Activated CD4-positive, CD25-positive, alpha-beta regulatory T cell treated with anti-CD3 and anti-CD28 coated beads, Interleukin-2, amount 50 U/mL, for 24 hours (primary cell): Measurements from ENCODE around the gene FYN.
A peak's percentile ranks its signal among the peaks of the same experiment; 100 is the strongest.

Experiments
- ATAC-seq, 2 donors: fragments of 150-1000 bp; cut with Tn5 transposase; one replicate each; pipeline ENCODE4 v1.10.0; 2021; ENCODE audit warnings: mild to moderate bottlenecking in 1 of 2, moderate library complexity in 1 of 2

Gene FYN

DNA sequence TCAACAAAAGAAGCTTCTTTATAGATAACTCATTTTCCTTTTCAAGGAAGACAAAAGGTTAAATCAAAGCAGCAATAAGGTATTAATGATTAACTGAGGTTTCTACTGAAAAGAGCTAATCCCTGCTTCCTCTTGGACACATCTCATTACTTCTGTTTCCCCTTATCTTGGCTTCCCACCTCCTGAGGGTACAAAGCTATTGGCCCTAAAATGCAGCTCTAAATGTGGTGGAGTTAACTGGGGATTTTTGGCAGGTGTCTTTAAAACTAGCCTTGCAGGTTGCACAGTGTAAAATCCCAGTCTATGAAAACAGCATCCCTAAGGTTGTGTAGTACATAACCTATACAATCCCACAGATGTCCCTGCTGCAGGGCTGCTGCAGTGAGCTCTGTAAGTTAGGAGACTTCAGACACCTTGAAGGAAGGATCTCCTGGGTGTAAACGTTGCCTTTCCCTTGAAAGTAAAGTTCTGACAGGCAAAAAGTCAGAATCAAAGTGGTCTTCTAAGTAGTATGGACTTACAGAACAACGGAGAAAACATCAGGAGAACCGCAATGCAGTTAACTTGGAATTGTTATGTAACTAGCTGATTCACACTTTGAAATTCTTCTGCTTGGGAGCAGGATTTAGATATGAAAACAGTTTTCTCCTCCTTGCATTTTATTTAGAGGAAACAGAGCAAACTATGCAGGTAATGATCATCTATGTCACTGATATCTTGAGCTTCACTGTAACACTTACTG is 195.8 kb downstream of the FYN start:
- ATAC-seq = no peak

- no peak for ATAC-seq
Measured at GRCh38 chr6:111676383-111676782, 196.9 kb downstream of the FYN start.

- ATAC-seq = no peak
Measured at GRCh38 chr6:111674883-111675282, 198.4 kb downstream of the FYN start.

DNA sequence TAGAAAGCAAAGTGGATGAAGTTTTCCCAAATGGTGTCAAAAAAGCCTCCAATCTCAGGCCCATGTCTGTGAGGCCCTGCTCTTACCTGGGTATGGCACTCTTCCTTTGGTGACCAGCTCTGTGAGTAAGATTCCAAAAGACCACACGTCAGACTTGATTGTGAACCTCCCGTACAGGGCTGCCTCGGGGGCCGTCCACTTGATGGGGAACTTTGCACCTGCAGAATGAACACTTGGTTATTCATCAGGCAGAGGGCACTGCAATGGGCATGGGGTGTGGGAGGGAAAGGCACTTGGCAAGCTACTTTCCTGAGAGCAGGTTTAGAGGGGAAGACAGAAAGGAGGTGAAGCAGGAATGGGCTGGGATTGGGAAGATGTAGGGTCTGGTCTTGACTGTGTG is 198.8 kb downstream of the FYN start:
- no peak for ATAC-seq

GRCh38 chr6:111673937-111674336 is 199.3 kb downstream of the FYN start:
- no peak for ATAC-seq

GRCh38 chr6:111673532-111673931 is 199.7 kb downstream of the FYN start:
- no peak for ATAC-seq

GRCh38 chr6:111672761-111673450 is 200.3 kb downstream of the FYN start:
- ATAC-seq = no peak

GRCh38 chr6:111669326-111669725 is 203.9 kb downstream of the FYN start:
- ATAC-seq = no peak

DNA sequence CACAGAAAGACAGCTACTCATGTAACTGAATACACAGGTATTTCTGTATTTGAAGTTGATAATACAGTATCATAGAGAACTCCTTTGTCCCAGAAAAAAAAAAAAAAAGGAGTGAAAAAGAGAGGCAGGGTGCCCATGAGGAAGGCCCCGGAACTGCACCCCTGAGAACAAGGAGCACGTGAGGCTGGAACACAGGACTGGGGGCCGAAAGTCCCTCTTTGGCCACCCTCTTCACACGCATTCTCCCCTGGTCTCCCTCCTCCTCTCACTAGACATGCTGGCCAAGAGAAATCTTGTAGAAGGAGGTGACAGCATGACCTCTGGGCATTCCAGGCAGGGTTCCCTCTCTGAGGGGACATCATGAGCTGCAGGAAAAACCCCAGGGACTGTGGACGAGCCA is 204.8 kb downstream of the FYN start:
- no peak for ATAC-seq

DNA sequence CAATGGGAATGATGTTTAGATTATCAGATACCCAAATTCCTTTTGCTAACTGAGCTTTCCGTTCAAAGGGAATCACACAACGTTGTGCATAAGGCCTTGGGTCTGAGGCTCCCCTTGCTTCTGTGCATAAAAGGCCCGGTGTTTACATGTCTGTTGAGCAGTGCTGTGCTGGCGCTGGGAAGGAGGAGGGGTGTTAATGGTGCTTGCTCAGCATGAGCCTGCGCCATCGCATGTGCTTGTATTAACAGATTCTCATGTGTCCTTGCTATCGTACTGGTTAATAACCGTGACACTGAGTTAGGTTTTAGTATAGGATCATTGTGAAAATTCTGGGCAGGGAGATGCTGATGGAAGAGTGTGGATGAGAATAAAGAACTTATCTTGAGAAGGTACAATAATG is 205.3 kb downstream of the FYN start:
- no peak for ATAC-seq

DNA sequence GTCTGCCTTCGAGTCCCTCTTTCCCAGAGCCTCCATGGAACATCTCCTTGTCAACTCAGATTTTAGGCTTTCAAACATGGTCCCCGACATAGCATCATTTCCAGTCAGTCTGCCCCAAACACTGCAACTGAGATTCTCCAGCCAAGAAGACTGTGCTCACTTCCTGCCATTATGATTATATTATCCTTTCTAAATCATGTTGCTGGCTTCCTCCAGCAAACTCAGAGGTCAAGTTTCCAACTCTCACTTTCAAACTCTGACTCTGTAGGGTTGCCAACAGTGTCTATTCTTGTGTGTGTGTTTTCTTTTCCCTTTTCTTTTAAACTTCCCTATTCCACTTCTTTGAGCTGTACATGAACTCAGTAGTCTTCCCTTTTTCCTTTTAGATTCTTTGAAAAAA is 206.4 kb downstream of the FYN start:
- ATAC-seq = no peak

DNA sequence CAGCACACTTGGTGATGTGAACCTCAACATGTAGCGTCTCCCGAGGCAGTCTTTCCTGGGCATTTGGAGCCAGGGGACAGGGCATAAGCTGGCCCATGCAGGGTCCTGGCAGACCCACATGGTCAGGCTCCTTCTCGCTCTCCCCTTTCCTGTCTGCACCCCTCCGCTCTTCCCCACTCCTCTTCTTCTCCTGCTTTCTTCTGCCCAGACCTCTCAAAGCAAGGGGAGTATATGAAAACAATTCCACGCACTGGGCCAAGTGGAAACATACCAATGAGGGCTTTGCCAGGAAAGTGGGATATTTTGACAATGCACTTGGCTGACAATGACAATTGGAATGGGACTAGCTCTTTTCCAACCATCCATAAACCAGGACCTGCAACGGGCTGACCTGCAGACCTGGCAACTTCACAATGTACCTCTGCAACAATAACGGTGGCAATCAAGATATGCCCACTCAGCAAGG is 208.7 kb downstream of the FYN start:
- ATAC-seq = no peak

DNA sequence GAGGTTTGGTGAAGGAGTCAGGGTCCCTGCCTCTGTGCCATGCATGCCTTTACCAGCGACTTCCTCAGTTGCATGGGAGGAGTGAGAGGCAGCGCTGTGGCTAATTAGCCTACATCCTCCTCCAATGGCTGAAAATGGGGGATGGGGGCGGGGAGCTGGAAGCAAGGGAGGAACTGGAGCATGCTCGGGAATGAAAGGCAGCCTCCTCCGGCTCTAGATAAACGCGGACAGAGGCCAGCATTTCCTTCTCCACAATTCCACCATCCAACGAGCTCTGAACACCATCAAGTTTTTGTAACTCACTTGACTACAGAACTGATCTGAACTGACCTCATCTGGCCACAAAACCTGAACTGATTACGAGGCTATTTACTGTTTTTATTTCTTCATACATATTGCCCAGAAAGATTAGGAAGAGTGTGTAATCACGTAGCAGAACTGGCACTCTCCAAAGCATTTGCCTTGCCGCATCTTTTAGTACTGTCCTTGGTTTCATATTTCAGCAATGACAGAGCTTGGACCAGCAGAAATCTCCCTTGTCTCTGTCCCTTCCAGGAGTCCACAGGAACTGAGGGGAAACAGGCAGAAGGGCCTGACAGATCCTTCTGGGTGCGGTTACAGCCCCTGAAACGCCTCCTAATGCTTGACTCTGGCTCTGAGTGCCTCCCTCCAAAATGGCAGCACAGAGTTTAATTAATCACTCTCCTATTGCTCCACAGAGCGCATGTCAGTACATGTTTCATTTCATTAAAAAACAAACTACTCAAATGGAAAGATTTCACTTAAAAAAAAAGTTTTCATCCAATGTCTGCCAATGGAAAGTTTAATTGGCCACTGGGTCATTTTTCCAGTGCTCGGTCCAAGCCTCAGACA is 209.3 kb downstream of the FYN start:
- ATAC-seq = no peak

- peak in 1 of 2 donors; percentile 20 for ATAC-seq
Measured at GRCh38 chr6:111662794-111663593, 210.3 kb downstream of the FYN start.

DNA sequence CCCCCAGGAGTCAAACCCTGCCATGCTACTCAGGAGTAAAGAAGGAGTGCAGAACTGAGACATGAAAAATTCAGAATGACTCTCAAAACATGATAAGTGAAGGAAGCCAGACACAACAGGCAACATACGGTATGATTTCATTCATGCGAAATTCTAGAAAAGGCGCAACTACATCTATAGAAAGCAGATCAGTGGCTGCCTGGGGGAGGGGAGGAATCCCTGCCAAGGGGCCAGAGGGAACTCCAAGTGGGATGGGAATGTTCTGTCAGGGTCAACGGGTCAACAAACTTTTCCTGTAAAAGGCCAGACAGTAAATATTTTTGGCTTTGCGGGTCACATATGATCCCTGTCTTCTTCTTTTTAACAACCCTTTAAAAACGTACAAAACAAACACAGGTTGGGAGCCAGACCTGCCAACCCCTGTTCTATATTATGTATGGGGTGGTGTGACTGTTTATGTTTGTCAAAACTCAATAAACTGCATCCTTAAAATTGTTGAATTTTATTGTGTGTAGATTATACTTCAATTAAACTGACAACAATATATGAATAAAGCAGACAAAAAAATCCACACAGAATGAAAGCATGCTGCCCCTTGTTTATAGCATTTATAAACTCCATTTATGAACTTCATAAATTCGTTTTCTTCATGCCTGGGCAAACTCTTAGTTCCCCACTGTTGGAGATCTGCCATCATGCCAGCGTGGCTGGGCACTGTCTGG is 211.0 kb downstream of the FYN start:
- no peak for ATAC-seq

GRCh38 chr6:111661541-111662061 is 211.7 kb downstream of the FYN start:
- ATAC-seq = no peak

DNA sequence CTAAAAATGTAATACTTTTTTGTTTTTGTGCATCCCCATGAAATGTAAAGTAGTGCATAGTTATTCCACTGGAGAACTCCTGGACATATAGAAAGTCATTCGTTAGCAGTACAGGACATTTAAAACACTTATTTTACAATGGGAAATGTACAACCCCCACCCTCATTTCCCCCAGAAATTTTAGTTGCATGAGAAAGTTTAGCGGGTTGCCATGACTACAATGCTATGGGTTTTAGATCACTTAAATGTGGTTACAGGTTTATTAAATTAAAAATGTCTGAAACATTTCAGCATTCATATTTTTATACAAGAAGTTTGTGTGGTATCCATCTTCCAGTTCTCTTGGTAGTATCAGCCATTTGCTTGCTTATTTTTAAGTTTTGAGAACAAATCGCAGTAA is 212.7 kb downstream of the FYN start:
- ATAC-seq = no peak

- no peak for ATAC-seq
Measured at GRCh38 chr6:111658462-111659154, 214.6 kb downstream of the FYN start.

GRCh38 chr6:111657146-111657545 is 216.1 kb downstream of the FYN start:
- no peak for ATAC-seq

- ATAC-seq = no peak
Measured at GRCh38 chr6:111653979-111654378, 219.3 kb downstream of the FYN start.

GRCh38 chr6:111653434-111653833 is 219.8 kb downstream of the FYN start:
- no peak for ATAC-seq
